Measurements from ENCODE around the gene SDR42E1.

The SDR42E1 gene

GRCh38 chr16:82046541-82046940 lies 35.3 kb upstream of the SDR42E1 start:
- in situ Hi-C loops (cut with MboI; ENCODE audit: low pct_unique_long_range_greater_than_20kb, low sequenced_read_pairs, unreplicated experiment) = no loop called here
- DNase-seq (ENCODE audit: low spot score) = no peak
- TF ChIP-seq, protein P1, sequence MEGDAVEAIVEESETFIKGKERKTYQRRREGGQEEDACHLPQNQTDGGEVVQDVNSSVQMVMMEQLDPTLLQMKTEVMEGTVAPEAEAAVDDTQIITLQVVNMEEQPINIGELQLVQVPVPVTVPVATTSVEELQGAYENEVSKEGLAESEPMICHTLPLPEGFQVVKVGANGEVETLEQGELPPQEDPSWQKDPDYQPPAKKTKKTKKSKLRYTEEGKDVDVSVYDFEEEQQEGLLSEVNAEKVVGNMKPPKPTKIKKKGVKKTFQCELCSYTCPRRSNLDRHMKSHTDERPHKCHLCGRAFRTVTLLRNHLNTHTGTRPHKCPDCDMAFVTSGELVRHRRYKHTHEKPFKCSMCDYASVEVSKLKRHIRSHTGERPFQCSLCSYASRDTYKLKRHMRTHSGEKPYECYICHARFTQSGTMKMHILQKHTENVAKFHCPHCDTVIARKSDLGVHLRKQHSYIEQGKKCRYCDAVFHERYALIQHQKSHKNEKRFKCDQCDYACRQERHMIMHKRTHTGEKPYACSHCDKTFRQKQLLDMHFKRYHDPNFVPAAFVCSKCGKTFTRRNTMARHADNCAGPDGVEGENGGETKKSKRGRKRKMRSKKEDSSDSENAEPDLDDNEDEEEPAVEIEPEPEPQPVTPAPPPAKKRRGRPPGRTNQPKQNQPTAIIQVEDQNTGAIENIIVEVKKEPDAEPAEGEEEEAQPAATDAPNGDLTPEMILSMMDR (IDR thresholded peaks at IDR 0.05; ENCODE audit: extremely low read depth, insufficient read depth, missing control alignments) = no peak

- in situ Hi-C loops (cut with MboI; ENCODE audit: low pct_unique_long_range_greater_than_20kb, low sequenced_read_pairs, unreplicated experiment) = no loop called here
- TF ChIP-seq, protein P1 (IDR thresholded peaks at IDR 0.05; ENCODE audit: extremely low read depth, insufficient read depth, missing control alignments) = no peak
- DNase-seq (ENCODE audit: low spot score) = no peak
Measured at GRCh38 chr16:82045465-82045864, 34.2 kb upstream of the SDR42E1 start.

GRCh38 chr16:82044585-82044911 lies 33.3 kb upstream of the SDR42E1 start:
- DNase-seq (ENCODE audit: low spot score) = no peak
- in situ Hi-C loops (cut with MboI; ENCODE audit: low pct_unique_long_range_greater_than_20kb, low sequenced_read_pairs, unreplicated experiment) = no loop called here
- TF ChIP-seq, protein P1 (IDR thresholded peaks at IDR 0.05; ENCODE audit: extremely low read depth, insufficient read depth, missing control alignments) = no peak

DNA sequence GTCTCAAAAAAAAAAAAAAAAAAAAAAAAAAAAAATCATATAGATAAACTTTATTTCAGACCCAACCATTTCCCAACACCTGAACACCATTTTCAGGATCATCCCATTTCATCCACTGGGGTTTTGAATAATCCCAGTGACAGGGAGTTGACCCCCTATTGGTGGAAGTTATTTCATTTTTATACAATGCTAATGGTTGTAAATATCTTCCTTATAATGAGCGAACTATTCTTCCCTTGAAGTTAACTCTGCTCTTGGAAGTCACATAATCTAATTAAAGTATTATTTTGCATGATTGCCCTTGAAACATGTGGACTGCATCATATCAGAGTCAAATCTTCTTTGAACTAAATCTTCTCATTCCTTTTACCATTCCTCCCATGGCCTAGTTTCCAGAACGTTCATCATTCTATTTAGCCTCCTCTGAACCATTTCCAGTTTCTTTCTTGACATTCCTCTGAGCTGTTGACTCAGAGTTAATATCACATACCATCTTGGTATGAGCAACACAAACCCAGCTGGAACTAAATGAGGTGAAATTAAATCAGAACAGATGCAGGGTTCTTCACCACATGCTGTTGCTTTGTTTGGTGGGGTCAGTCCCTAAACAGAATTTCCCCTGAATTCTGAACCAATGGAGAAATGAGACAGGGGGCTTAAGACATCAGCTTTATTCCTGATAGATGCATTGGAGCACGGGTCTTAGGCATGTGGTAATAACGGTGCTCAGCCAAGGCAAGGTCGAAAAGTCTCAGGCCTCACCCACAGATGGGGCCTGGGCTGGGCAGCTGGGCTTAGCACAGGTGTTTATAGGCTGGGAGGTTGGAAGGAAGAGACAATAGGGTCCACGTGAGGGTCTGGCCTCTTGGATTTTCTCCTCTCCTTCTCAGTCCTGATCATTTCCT lies 32.7 kb upstream of the SDR42E1 start:
- in situ Hi-C loops (cut with MboI; ENCODE audit: low pct_unique_long_range_greater_than_20kb, low sequenced_read_pairs, unreplicated experiment) = no loop called here
- no peak for DNase-seq (ENCODE audit: low spot score)
- TF ChIP-seq, protein P1 (IDR thresholded peaks at IDR 0.05; ENCODE audit: extremely low read depth, insufficient read depth, missing control alignments) = no peak

DNA sequence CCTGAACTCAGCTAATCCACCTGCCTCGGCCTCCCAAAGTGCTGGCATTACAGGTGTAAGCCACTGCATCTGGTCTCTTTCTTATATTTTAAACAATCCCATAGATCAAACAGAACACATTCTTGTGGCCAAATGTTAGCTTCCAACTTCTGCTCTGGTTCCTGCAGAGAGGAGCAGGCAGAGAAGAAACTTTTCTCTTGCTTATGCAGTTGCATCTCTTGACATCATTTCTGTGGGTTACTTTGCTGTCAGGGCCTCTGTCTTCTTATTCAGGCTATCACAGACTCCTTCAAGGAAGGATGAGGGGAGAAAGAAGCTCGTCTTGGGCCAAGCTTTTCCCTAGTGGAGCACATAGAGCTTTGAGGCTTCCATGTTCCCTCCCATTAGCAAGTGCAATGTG lies 31.6 kb upstream of the SDR42E1 start:
- no peak for DNase-seq (ENCODE audit: low spot score)
- TF ChIP-seq, protein P1 (IDR thresholded peaks at IDR 0.05; ENCODE audit: extremely low read depth, insufficient read depth, missing control alignments) = no peak
- in situ Hi-C loops (cut with MboI; ENCODE audit: low pct_unique_long_range_greater_than_20kb, low sequenced_read_pairs, unreplicated experiment) = no loop called here

GRCh38 chr16:82042144-82042543 lies 30.9 kb upstream of the SDR42E1 start:
- no peak for DNase-seq (ENCODE audit: low spot score)

More at GRCh38 chr16:82042144-82042543, 30.9 kb upstream of the SDR42E1 start:
- TF ChIP-seq, protein P1 (IDR thresholded peaks at IDR 0.05; ENCODE audit: extremely low read depth, insufficient read depth, missing control alignments) = no peak
- in situ Hi-C loops (cut with MboI; ENCODE audit: low pct_unique_long_range_greater_than_20kb, low sequenced_read_pairs, unreplicated experiment) = no loop called here

All from GM13977 (cell line).